ENCODE measurements around the gene UBE2M.
"Not testable (repeated sequence)": the region's sequence is repeated elsewhere in the genome, so short reads cannot be mapped to it uniquely, and the experiment has no call there.

The UBE2M gene

DNA sequence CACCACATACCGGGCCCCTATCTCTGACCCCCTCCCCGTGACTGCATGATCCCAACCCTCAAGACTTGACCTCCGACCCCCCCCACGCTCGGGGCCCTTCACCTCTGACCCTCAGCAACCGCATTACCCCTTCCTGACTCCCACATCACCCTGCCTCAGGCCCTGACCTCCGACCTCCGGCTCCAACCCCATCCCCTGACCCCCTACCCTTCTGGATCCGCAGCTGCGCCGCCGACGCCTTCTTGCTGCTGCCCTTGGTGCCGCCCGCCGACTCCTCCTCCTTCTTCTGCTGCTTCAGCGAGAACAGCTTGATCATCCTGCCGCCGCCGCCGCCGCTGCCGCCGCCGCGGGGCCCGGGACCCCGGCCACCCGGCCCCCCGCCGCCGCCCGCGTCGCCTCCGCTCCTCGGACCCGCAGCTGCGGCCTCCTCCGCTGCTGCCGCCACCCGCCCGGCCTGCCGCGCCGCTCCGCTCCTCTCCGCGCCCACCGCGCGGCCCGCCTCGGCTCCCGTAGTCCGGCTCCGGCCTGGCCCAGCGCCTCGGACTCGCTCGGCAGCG lies at the start of gene UBE2M:
Gene UBE2M, minus strand, starts transcription at position 546 of the 557 bp plus-strand sequence. Its CDS starts 230 bp downstream, at position 316.
- Mint-ChIP-seq H3K4me1 (peaks cover 52% of the 10 kb centered on the region), H3K27ac (peak within 1 kb of the TSS; percentile 99), H3K9me3 (no peaks in the 10 kb centered on the region), H3K27me3 (no peaks in the 10 kb centered on the region), H3K4me3 (peak within 1 kb of the TSS; percentile 99), H3K36me3 (peaks cover 13% of the 10 kb centered on the region)
- DNase-seq (ENCODE audit: low spot score in 2 of 2) = no peak
- ATAC-seq (ENCODE audit: low read depth) = peak; percentile 9

DNA sequence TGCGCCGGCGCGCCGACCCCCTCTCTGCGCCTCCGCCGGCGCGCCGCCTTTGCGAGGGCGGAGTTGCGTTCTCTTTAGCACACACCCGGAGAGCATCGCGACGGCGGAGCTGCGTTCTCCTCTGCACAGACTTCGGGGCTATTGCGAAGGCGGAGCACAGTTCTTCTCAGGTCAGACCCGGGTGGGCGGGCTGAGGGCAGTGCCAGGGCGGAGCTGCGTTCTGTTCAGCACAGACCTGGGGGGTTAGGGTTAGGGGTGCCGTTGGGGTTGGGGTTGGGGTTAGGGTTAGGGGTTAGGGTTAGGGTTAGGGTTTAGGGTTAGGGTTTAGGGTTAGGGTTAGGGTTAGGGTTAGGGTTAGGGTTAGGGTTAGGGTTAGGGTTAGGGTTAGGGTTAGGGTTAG lies 48.8 kb upstream of the UBE2M start:
- not testable (repeated sequence) for H3K9me3 Mint-ChIP-seq; H3K36me3 Mint-ChIP-seq; H3K27ac Mint-ChIP-seq; H3K27me3 Mint-ChIP-seq; ATAC-seq (ENCODE audit: low read depth); DNase-seq (ENCODE audit: low spot score in 2 of 2); H3K4me1 Mint-ChIP-seq; H3K4me3 Mint-ChIP-seq

DNA sequence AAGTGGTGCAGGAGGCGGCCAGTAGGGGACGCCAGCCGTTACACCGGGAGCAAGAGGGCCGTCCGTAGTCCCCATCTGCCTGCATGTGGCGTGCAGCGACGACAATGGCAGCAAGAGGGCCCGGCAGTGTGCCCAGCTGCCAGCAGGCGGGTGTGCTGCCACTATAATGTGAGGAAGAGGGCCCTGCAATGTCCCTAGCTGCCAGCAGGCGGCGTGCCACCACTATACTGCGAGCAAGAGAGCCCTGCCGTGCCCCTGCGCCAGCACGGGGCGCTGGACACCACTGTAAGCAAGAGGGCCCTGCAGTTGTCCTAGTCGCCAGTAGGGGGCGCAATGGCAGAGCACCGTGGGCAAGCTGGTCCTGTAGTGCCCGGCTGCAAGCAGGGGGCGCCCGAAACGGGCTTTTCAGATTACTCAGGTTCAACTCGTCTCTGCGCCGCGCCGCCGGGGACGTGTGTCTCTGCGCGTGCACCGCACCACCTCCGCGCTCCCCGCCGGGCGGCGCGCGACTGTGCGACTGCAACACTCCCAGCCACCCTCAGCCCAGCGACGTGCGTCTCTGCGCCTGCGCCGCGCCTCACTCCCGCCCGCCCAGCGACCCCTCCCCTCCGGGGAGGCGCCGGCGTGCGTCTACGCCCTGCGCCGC lies 48.0 kb upstream of the UBE2M start:
- not testable (repeated sequence) for DNase-seq (ENCODE audit: low spot score in 2 of 2); H3K36me3 Mint-ChIP-seq; ATAC-seq (ENCODE audit: low read depth); H3K27me3 Mint-ChIP-seq; H3K9me3 Mint-ChIP-seq; H3K27ac Mint-ChIP-seq; H3K4me1 Mint-ChIP-seq; H3K4me3 Mint-ChIP-seq

DNA sequence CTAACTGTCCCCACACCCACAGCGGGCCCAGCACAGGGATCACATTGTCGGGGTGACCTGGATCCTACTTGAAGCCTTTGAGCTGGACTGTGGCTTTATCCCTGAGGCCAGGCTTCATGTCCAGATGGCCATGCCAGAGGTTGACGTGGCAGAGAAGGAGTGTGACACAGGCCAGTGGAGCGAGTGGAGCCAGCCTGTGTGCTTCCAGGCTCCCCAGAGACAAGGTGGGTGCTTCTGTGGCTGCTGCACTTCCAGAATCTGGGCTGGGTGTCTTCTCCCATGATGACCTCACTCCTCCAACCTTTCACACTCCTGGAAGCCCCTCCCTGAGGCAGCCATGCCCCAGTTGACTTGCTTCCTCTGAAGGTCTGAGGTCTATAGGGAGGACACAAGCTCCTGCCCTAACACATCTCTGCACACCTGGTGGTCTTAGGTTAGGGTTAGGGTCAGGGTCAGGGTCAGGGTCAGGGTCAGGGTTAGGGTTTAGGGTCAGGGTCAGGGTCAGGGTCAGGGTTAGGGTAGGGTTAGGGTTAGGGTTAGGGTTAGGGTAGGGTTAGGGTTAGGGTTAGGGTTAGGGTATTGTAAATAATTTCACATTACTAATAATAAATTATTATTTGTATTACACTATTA lies 27.8 kb upstream of the UBE2M start:
- H3K4me3 Mint-ChIP-seq = no peak overlapping the region
- no peak overlapping the region for H3K27ac Mint-ChIP-seq
- H3K9me3 Mint-ChIP-seq = no peaks in the 10 kb centered on the region
- ATAC-seq (ENCODE audit: low read depth) (no peak), DNase-seq (ENCODE audit: low spot score in 2 of 2) (no peak)
- no peaks in the 10 kb centered on the region for H3K27me3 Mint-ChIP-seq
- H3K36me3 Mint-ChIP-seq = peaks cover 11% of the 10 kb centered on the region
- peaks cover 5% of the 10 kb centered on the region for H3K4me1 Mint-ChIP-seq

DNA sequence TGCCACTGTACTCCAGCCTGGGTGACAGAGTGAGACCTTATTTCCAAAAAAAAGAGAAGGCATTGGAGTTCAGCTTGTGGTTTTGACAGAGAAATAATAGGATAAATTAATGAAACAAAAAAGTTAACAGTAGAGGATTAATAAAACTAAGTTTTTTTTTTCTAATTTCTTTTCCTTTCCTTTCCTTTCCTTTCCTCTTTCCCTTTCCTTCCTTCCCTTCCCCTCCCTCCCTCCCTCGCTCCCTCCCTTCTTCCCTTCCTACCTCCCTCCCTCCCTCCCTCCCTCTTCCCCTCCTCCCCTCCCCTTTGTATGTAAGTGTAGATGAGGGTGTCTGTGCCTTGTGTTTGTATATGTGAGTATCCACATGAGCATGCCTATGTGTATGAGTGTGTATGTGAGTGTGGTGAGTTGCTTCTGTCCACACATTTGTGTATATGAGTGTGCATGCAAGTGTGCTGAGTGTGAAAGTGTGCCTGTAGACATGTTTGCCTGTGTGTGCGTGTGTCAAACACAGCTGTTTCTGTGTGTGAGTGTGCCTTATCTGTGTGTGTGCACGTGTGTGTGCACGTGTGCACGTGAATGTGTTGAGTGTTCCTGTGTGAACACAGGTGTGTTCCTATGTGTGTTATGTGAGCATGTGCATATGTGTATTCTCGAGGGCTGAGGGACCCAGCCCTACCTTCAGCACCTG lies 27.2 kb upstream of the UBE2M start:
- Mint-ChIP-seq H3K4me3 (no peak overlapping the region), H3K27ac (no peak overlapping the region), H3K36me3 (peaks cover 12% of the 10 kb centered on the region), H3K4me1 (peaks cover 9% of the 10 kb centered on the region), H3K9me3 (no peaks in the 10 kb centered on the region), H3K27me3 (no peaks in the 10 kb centered on the region)
- ATAC-seq (ENCODE audit: low read depth) (no peak), DNase-seq (ENCODE audit: low spot score in 2 of 2) (no peak)

DNA sequence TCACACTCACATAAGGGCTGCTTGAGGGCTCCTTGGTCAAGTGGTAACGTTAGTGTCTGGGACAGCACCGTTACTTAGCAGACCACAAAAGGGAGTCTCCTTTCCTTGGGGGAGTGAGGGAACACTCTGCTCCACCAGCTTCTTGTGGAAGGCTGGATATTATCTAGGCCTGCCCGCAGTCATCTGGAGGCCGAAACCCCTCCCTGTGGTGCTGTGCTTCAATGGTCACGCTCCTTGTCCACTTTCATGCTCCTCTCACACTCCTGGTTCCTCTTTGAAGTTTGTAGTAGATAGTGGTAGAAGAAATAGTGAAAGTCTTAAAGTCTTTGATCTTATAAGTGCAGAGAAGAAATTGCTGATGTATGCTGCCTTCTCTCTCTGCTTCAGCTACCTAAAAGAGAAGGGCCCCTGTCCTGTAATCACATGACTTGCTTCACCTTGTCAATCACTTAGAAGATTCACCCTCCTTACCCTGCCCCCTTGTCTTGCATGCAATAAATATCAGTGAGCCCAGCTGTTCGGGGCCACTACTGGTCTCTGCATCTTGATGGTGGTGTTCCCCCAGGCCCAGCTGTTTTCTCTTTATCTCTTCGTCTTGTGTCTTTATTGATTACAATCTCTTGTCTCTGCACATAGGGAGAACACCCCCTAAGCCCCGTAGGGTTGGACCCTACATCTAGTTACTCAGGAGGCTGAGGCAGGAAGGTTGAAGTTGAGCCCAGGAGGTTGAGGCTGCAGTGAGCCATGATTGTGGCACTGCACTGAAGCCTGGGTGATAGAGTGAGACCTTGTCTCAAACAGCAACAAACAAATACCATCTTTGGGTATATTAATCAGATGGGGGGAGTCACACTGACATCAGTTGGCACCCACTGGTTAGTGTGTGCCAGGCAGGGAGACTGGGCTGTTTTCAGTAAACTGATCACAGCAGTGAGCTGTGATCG lies 26.4 kb upstream of the UBE2M start:
- no peaks in the 10 kb centered on the region for H3K27me3 Mint-ChIP-seq
- peak overlapping the region; percentile 58 for H3K27ac Mint-ChIP-seq
- H3K9me3 Mint-ChIP-seq = no peaks in the 10 kb centered on the region
- H3K4me3 Mint-ChIP-seq = no peak overlapping the region
- H3K4me1 Mint-ChIP-seq = peaks cover 9% of the 10 kb centered on the region
- ATAC-seq (ENCODE audit: low read depth) (no peak), DNase-seq (ENCODE audit: low spot score in 2 of 2) (no peak)
- peaks cover 12% of the 10 kb centered on the region for H3K36me3 Mint-ChIP-seq

DNA sequence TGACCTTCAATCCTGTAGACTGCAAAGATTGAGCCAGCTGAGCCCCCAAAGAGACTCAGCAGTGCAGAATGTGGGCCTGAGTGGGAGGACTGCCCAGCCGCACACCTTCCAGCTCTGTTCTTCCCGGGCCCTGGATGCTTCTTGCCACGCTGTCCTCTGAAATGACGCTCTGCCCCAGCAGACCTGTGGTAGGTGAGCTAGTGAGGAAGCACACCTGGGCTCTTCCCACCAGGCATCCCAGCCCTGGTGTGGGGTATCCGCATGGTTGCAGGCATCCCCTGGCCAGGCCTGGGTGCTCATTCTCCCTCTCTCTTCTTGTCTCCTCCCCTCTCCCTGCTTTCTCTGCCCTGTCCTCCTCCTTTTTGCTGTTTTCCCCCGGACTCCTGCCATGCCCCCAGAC lies 24.6 kb upstream of the UBE2M start:
- Mint-ChIP-seq H3K27ac (no peak overlapping the region), H3K4me3 (no peak overlapping the region), H3K9me3 (no peaks in the 10 kb centered on the region), H3K36me3 (peaks cover 12% of the 10 kb centered on the region), H3K4me1 (peaks cover 22% of the 10 kb centered on the region), H3K27me3 (no peaks in the 10 kb centered on the region)
- DNase-seq (ENCODE audit: low spot score in 2 of 2) (no peak), ATAC-seq (ENCODE audit: low read depth) (no peak)

DNA sequence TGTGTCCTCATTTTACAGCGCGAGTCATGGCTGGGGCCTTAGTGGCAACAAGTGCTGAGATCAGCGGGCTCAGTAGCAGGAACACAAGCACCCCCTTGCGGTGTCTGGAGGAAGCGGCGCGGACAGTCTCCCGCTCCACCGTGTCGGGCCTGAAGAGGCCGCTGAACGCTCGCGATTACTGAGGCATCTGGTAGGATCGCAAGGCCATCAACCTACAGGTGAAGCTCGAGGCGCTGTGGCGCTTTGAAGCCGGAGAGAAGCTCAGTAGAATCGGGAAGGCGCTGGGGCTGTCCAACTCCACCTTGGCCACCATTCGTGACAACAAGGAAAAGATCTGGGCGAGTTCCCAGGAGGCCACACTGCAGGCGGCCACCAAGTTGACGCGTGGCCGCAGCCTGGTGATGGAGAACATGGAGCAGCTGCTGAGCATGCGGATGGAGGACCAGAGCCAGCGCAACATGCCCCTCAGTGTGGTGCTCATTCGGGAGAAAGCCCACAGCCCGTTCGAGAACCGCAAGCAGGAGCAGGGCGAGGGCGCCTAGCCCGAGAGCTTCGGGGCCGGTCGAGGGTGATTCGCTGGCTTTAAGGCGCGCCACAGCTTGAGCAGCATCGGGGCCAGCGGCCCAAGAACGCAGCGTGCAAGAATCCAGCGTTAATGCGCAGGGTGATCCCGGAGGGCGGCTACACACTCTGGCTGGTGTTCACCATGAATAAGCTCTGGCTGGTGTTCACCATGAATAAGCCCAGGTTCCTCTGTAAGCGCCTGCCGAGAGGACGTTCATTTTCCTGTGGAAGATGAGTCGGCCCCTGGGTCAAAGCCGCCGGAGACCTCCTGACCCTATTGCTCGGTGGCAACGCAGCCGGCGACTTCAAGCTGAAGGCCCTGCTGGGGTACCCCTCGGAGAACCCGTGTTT lies 23.1 kb upstream of the UBE2M start:
- no peak overlapping the region for H3K4me3 Mint-ChIP-seq
- H3K4me1 Mint-ChIP-seq = peaks cover 24% of the 10 kb centered on the region
- no peaks in the 10 kb centered on the region for H3K9me3 Mint-ChIP-seq
- H3K27me3 Mint-ChIP-seq = no peaks in the 10 kb centered on the region
- H3K27ac Mint-ChIP-seq = peak overlapping the region; percentile 31
- peak; percentile 96 for ATAC-seq (ENCODE audit: low read depth)
- DNase-seq (ENCODE audit: low spot score in 2 of 2) = peak; percentile 86 to 90
- H3K36me3 Mint-ChIP-seq = peaks cover 12% of the 10 kb centered on the region

DNA sequence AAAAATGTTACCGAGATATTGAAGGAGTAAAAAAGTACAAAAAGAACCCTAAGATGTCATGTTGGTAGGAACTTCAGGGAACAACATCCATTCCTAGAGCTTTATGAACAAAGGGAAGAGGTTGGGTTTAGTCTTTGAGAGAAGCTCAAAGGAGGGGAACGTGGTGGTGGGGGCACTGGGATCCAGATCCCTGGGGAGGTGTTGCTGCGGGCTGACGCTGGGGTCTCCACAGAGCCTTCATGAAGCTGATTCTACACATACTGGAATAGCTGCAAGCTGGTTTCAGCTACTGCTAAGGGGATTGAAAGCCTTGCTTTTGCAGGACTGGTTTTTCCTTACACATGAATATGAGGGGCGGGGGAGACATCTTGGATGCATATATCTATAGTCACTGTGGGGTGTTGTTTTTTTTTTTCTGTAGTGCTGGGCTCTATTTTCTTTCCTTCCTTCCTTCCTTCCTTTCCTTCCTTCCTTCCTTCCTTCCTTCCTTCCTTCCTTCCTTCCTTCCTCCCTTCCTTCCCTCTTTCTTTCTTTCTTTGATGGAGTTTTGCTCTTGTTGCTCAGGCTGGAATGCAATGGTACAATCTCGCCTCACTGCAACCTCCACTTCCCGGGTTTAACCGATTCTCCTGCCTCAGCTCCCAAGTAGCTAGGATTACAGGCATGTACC lies 21.2 kb upstream of the UBE2M start:
- Mint-ChIP-seq H3K4me1 (peaks cover 27% of the 10 kb centered on the region), H3K36me3 (peaks cover 12% of the 10 kb centered on the region), H3K4me3 (no peak overlapping the region), H3K27ac (peak overlapping the region; percentile 63), H3K27me3 (no peaks in the 10 kb centered on the region), H3K9me3 (no peaks in the 10 kb centered on the region)
- no peak for ATAC-seq (ENCODE audit: low read depth)
- DNase-seq (ENCODE audit: low spot score in 2 of 2) = no peak

DNA sequence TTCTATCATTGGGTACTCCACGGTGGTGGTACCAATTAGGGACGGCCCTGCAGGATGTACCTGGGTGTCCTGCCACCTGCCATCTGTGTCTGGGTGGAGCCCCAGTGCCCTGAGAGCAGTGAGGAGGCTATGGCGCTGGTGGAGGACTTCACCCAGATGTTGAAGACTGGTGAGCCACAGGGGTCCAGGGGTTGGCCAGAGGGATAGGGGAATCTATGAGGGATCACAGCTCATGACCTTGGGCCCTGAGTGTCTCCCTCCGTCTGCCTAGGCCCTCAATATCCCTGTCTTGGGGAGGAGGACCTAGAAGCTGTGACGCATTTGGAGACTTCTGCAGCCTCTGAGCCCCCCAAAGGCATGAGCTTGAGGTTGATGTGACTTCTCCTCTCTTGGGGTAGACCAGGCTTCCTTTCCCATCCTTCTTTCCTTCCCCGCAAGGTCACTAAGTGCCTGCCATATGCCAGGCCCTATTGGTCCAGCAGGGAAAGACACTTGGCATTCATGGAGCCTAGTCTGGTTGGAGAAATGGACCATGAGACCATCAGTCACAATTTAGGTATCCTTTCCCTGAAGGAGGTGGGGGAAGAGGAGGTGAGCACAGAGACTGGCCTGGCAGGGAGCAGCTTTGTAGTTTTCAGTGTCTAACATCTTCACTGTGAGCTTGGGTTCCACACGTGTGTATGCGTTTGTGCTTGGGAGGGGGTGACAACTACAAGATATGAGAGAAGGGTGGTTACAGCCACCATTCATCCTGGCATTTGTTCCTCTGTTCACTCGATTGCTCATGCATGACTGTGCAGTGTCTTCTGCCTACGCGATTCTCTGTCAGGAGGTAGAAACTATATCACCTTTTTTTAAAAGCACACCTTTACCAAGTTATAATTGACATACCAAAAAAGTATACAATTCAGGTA lies 19.9 kb upstream of the UBE2M start:
- Mint-ChIP-seq H3K4me3 (no peak overlapping the region), H3K27ac (peak overlapping the region; percentile 63), H3K27me3 (no peaks in the 10 kb centered on the region), H3K4me1 (peaks cover 35% of the 10 kb centered on the region), H3K36me3 (peaks cover 12% of the 10 kb centered on the region), H3K9me3 (peaks cover 2% of the 10 kb centered on the region)
- DNase-seq (ENCODE audit: low spot score in 2 of 2) (no peak), ATAC-seq (ENCODE audit: low read depth) (no peak)

DNA sequence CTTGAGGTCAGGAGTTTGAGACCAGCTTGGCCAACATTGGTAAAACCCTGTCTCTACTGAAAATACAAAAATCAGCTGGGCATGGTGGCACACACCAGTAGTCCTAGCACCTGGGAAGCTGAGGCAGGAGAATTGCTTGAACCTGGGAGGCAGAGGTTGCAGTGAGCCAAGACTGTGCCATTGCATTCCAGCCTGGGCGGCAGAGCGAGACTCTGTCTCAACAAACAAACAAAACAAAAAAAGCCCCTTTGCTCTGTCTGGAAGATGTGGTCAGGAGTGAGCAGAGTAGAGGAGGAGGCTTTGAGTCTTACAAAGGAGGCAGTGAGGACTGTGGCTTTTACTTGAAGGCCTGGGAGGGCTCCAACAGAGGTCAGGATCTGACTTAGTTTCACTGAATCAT lies 19.2 kb upstream of the UBE2M start:
- DNase-seq (ENCODE audit: low spot score in 2 of 2); H3K36me3 Mint-ChIP-seq; H3K9me3 Mint-ChIP-seq; ATAC-seq (ENCODE audit: low read depth); H3K4me3 Mint-ChIP-seq; H3K27me3 Mint-ChIP-seq: not testable (repeated sequence)
- Mint-ChIP-seq H3K27ac (peak overlapping the region; percentile 31), H3K4me1 (peaks cover 35% of the 10 kb centered on the region)
